Osteoblast (primary cell): Measurements from ENCODE around the gene FOXRED2. TPM values are rescaled to one million over a fixed set of nuclear protein-coding genes. Genes with fewer than 3 reads are reported as not detected.

Experiments
- DNase-seq: peaks from one replicate; pipeline ENCODE4 v3.0.0; 2011; ENCODE audit warnings: low spot score, mixed read lengths; ENCODE audit not compliant: insufficient read length; ENCODE audit errors: missing footprints
- H2AFZ ChIP-seq: 2 replicates; pipeline ENCODE4 v1.6.0; 2011; ENCODE audit warnings: mild to moderate bottlenecking, low read length
- H3K27ac ChIP-seq: 2 replicates; pipeline ENCODE4 v1.5.1; 2011; ENCODE audit warnings: mild to moderate bottlenecking, low read depth, low read length, moderate library complexity
- H3K27me3 ChIP-seq: 2 replicates; pipeline ENCODE4 v1.6.0; 2012; ENCODE audit warnings: mild to moderate bottlenecking, control low read depth, inconsistent platforms, low read length, moderate library complexity; ENCODE audit not compliant: insufficient read depth
- H3K36me3 ChIP-seq: 2 replicates; pipeline ENCODE4 v1.5.1; 2011; ENCODE audit warnings: mild to moderate bottlenecking, low read length, control low read depth, moderate library complexity; ENCODE audit not compliant: insufficient read depth
- H3K4me1 ChIP-seq: 2 replicates; pipeline ENCODE4 v1.5.1; 2011; ENCODE audit warnings: mild to moderate bottlenecking, low read length, control low read depth, moderate library complexity; ENCODE audit not compliant: insufficient read depth
- H3K4me2 ChIP-seq: 2 replicates; pipeline ENCODE4 v1.6.0; 2011; ENCODE audit warnings: mild to moderate bottlenecking, low read length; ENCODE audit not compliant: insufficient read depth
- H3K4me3 ChIP-seq: fragments of 200-600 bp; sonication (generic); 3 replicates; pipeline ENCODE4 v1.5.1; 2012; ENCODE audit warnings: mild to moderate bottlenecking, low read length, inconsistent platforms; ENCODE audit not compliant: insufficient read depth
- H3K79me2 ChIP-seq: 2 replicates; pipeline ENCODE4 v1.6.0; 2012; ENCODE audit warnings: mild to moderate bottlenecking, low read length, control low read depth, inconsistent platforms; ENCODE audit not compliant: insufficient read depth
- H3K9me3 ChIP-seq: 2 replicates; pipeline ENCODE4 v1.5.1; 2011; ENCODE audit warnings: low read depth, low read length, control low read depth
- H4K20me1 ChIP-seq: 2 replicates; pipeline ENCODE4 v1.6.0; 2012; ENCODE audit warnings: mild to moderate bottlenecking, low read length, control low read depth; ENCODE audit not compliant: insufficient read depth
- CTCF ChIP-seq: IDR thresholded peaks from 2 replicates; pipeline ENCODE4 v1.5.1; 2011; ENCODE audit warnings: mild to moderate bottlenecking, low read depth, low read length, moderate library complexity; ENCODE audit errors: extremely low read depth
- total RNA-seq: library from RNA; depleted of rRNA; stranded (reverse); fragments of >200 nt; gene quantifications from 2 replicates; pipeline ENCODE4 v1.2.3, GENCODE V29; 2012

Gene FOXRED2
- total RNA-seq, 1 donor, result 16.3 TPM

DNA sequence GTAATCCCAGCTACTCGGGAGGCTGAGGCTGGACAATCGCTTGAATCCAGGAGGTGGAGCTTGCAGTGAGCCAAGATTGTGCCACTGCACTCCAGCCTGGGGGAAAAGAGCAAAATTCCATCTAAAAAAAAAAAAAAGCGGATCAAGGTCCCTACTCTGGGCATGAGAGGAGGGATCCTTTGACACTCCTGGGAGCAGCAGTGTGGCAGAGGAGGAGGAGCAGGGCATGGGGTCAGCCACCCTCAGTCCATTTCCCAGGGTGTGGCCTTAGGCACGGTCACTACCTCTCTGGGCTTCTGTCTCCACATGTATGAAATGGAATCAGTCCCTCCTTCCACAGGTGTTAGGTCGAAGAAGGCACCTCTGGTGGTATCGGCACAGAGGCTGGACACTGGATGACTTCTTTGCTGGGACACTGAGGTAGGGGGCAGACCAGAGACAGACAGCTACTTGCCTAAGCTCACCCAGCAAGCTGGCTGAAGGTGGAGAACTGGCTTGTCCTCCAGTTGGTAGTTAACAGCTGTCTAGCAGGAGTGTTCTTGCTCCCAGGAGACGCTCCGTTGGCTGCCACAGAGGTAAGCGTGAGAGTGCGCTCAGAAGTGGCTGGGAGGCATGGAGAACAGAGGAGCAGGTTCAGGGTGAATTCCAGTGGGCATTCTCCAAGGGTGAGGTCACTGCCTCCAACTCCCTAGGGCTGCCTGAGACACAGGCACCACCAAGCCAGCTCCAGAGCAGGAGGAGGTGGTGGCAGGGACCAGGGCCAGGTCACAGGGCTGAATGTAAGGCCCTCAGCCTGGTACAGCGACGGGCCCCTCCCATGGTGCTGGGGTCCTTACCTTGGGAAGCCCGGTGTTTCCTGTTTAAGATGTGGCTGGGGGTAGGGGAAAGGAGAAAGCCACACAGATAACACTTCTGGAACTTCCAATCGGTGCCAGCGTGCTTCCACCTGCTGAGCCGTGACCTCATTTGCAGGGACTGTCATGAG is 44.9 kb downstream of the FOXRED2 start:
- Histone ChIP-seq H3K27ac (peak overlapping the region; percentile 44), H3K9me3 (no peaks in the 10 kb centered on the region), H3K79me2 (no peaks in the 10 kb centered on the region), H3K27me3 (no peaks in the 10 kb centered on the region), H3K36me3 (no peaks in the 10 kb centered on the region), H4K20me1 (no peaks in the 10 kb centered on the region), H3K4me3 (peak overlapping the region; percentile 1), H2AFZ (no peak overlapping the region), H3K4me1 (peaks cover 44% of the 10 kb centered on the region), H3K4me2 (peak overlapping the region; percentile 22)
- TF ChIP-seq CTCF, result no peak
- DNase-seq, result peak; percentile 88

DNA sequence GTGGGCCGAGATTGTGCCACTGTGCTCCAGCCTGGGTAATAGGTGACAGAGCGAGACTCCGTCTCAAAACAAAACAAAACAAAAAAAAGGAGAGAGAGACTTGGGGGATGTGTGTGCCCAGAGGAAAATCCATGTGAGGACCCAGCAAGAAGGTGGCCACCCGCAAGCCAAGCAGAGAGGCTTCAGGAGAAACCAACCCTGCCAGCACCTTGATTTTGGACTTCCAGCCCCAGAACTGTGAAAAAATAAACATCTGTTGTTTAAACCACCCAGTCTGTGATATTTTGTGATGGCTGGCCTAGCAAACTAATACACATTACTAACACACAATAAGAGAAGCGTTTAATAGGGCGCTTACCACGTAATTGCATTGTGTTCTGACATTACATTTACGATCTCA is 46.6 kb downstream of the FOXRED2 start:
- H3K36me3 ChIP-seq, result no peaks in the 10 kb centered on the region
- H3K4me2 ChIP-seq, result no peak overlapping the region
- no peaks in the 10 kb centered on the region for H3K9me3 ChIP-seq
- no peak overlapping the region for H3K4me3 ChIP-seq
- TF ChIP-seq CTCF, result no peak
- H3K79me2 ChIP-seq, result no peaks in the 10 kb centered on the region
- no peak overlapping the region for H3K27ac ChIP-seq
- DNase-seq, result no peak
- no peaks in the 10 kb centered on the region for H3K27me3 ChIP-seq
- no peaks in the 10 kb centered on the region for H4K20me1 ChIP-seq
- H2AFZ ChIP-seq, result no peak overlapping the region
- H3K4me1 ChIP-seq, result peaks cover 29% of the 10 kb centered on the region

DNA sequence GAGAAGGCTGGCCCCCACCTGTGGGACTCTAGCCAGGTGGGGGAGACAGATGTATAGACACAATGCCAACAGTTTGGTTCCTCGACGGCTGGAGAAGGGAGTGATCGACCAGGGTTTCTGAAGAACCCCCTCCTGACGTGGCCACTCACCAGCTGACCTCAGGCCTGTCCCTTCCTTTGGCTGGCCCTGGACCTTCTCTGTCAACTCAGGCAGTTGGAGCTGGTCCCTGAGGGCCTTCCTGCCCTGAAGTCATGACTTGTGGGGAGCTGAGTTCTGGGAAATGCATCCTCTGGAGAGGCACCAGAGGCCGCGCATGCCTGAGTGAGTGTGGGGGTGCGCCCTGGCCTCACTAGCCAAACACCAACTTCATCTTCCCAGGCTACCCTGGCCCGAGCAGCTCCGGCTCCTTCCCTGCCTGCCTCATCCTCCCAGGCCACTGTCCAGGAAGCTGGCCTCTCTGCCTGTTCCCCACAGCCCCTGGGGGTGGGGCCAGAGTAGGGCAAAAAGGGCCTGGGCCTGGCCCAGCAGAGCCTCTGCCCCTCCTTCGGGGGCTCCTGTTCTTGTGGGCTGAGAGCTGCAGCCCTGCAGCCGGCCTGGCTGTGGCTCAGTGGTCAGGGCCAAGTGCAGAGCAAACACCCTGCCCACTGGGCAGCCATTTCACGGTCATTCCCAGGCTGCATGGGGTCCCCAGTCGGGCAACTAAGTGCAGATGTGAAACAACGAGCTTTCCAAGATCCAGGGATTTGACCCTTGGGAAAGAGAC is 49.0 kb downstream of the FOXRED2 start:
- no peaks in the 10 kb centered on the region for H3K27me3 ChIP-seq
- no peak for TF ChIP-seq CTCF

DNA sequence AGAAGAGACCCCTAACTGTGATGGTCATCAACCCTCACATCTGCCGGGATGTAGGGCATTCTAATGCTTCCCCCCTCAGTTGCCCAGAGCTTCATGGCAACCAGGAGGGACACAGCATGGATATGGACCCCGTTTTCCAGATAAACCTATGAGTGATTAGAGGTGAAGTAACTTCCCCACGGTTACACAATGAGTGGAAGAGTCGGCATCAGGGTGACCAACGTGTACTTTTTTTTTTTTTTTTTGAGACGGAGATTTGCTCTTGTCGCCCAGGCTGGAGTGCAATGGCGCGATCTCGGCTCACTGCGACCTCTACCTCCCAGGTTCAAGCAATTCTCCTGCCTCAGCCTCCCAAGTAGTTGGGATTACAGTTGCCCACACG is 50.4 kb downstream of the FOXRED2 start:
- no peak overlapping the region for H2AFZ ChIP-seq
- no peak overlapping the region for H3K4me3 ChIP-seq
- H3K4me1 ChIP-seq, result peaks cover 17% of the 10 kb centered on the region
- H3K79me2 ChIP-seq, result no peaks in the 10 kb centered on the region
- no peaks in the 10 kb centered on the region for H3K9me3 ChIP-seq
- H3K27ac ChIP-seq, result no peak overlapping the region
- no peak overlapping the region for H3K4me2 ChIP-seq
- no peaks in the 10 kb centered on the region for H3K36me3 ChIP-seq
- TF ChIP-seq CTCF, result no peak
- H4K20me1 ChIP-seq, result no peaks in the 10 kb centered on the region
- no peaks in the 10 kb centered on the region for H3K27me3 ChIP-seq
- DNase-seq, result peak; percentile 49

More for the DNA sequence above, 49.0 kb downstream of the FOXRED2 start:
- peaks cover 23% of the 10 kb centered on the region for H3K4me1 ChIP-seq
- peak overlapping the region; percentile 84 for H2AFZ ChIP-seq
- no peaks in the 10 kb centered on the region for H3K9me3 ChIP-seq
- H3K36me3 ChIP-seq, result no peaks in the 10 kb centered on the region
- H3K4me2 ChIP-seq, result no peak overlapping the region
- H3K79me2 ChIP-seq, result no peaks in the 10 kb centered on the region
- H4K20me1 ChIP-seq, result no peaks in the 10 kb centered on the region
- H3K27ac ChIP-seq, result peak overlapping the region; percentile 81
- H3K4me3 ChIP-seq, result no peak overlapping the region
- DNase-seq, result peak; percentile 99
